Thymus (tissue), 11 donors: ENCODE data around the gene RGS13. TPM values are rescaled to one million over a fixed set of nuclear protein-coding genes. Genes with fewer than 3 reads are reported as not detected.
A peak's percentile ranks its signal among the peaks of the same experiment; 100 is the strongest.

Experiments used
- DNase-seq, 9 donors: peaks; one replicate each; pipeline ENCODE4 v3.0.0-alpha.2; 2013; ENCODE audit warnings: low spot score in 9 of 9, low read depth in 6 of 9, missing footprints in 1 of 9
- H3K27ac ChIP-seq, 2 donors: one replicate each; pipeline ENCODE4 v1.5.1; 2013; ENCODE audit warnings: control low read depth in 1 of 2, low read depth in 1 of 2, low read length in 1 of 2, mild to moderate bottlenecking in 1 of 2, moderate library complexity in 1 of 2
- H3K27me3 ChIP-seq, 2 donors: one replicate each; pipeline ENCODE4 v1.5.1; 2013; ENCODE audit warnings: low read length in 1 of 2; ENCODE audit not compliant: control insufficient read depth in 2 of 2, insufficient read depth in 1 of 2
- H3K36me3 ChIP-seq, 2 donors: one replicate each; pipeline ENCODE4 v1.5.1; 2013; ENCODE audit warnings: low read length in 1 of 2, mild to moderate bottlenecking in 1 of 2, moderate library complexity in 1 of 2; ENCODE audit not compliant: control insufficient read depth in 2 of 2, insufficient read depth in 2 of 2
- H3K4me1 ChIP-seq, 2 donors: one replicate each; pipeline ENCODE4 v1.5.1; 2013; ENCODE audit warnings: low read length in 2 of 2; ENCODE audit not compliant: control insufficient read depth in 2 of 2, insufficient read depth in 2 of 2
- H3K4me3 ChIP-seq, 2 donors: one replicate each; pipeline ENCODE4 v1.5.1; 2013; ENCODE audit warnings: low read length in 2 of 2, control low read depth in 1 of 2, mild to moderate bottlenecking in 1 of 2
- H3K9me3 ChIP-seq, 2 donors: one replicate each; pipeline ENCODE4 v1.5.1; 2013; ENCODE audit warnings: low read length in 1 of 2, mild to moderate bottlenecking in 1 of 2; ENCODE audit not compliant: control insufficient read depth in 2 of 2, insufficient read depth in 1 of 2
- WGBS: extraction: QIAGEN DNeasy Blood & Tissue Kit; methylation state at CpG from one replicate; pipeline ENCODE4 v1.1.7; 2013; 5-methylcytosine and 5-hydroxymethylcytosine counted together
- polyA plus RNA-seq: library from polyadenylated mRNA; stranded (reverse); fragments of 200-250 nt; gene quantifications from one replicate; pipeline ENCODE4 v1.2.3, GENCODE V29; 2013
- total RNA-seq: library from RNA; stranded (reverse); fragments of 120-200 nt; gene quantifications from one replicate; pipeline ENCODE4 v1.2.4, GENCODE V29; 2013
- donor health status: healthy.

RGS13 gene
- total and polyA plus RNA-seq, 2 donors = 0.28 to 1.1 TPM

DNA sequence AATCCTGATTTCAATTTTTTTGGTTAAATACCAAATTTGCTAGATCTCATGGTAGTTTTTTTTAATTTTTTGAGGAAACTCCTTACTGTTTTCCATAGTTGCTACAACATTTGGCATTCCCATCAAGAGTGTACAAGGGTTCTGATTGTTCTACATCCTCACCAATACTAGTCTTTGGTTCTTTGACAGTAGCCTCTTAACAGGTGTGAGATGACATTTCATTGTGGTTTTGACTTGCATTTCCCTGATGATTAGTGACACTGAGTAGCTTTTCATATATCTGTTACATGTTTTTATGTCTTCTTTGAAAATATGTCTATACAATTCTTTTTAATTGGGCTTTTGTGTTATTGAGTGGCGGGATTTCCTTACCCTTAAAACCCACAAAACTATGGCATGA lies 20.9 kb upstream of the RGS13 start:
- Histone ChIP-seq H3K9me3 (no peaks in the 10 kb centered on the region), H3K27me3 (no peaks in the 10 kb centered on the region)
- DNase-seq = no peak

DNA sequence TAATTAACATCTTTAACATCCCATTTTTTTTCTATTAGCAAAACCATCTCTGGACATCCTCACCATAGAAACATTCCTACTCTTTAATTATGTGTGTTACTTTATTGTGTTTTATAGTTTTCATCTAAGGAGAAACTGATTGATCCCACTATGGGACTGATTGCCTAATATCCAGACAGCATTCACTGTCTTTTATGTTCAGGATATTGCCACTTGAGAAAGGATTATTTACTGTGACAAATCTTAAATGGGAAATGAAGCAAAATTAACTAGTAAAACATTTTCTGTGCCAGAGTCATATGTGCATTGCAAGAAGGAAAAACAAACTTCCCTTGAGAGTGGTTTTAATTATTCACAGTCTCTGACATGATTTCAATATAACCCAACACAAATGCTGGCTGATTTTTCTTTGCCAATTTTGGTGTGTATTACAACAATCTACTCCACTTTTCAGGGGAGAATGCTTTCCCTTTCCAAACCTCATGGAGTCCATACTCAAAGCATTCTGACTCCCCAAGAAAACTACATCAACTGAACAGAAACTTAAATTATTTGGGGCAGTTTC lies 15.8 kb upstream of the RGS13 start:
- no peaks in the 10 kb centered on the region for H3K9me3 ChIP-seq
- no peak for DNase-seq

More for the DNA sequence above, 20.9 kb upstream of the RGS13 start:
- Histone ChIP-seq H3K27ac (no peak overlapping the region), H3K4me3 (no peak overlapping the region), H3K36me3 (no peaks in the 10 kb centered on the region), H3K4me1 (no peaks in the 10 kb centered on the region)
- WGBS = 48% methylated on average over 1 of the region's 1 CpG

DNA sequence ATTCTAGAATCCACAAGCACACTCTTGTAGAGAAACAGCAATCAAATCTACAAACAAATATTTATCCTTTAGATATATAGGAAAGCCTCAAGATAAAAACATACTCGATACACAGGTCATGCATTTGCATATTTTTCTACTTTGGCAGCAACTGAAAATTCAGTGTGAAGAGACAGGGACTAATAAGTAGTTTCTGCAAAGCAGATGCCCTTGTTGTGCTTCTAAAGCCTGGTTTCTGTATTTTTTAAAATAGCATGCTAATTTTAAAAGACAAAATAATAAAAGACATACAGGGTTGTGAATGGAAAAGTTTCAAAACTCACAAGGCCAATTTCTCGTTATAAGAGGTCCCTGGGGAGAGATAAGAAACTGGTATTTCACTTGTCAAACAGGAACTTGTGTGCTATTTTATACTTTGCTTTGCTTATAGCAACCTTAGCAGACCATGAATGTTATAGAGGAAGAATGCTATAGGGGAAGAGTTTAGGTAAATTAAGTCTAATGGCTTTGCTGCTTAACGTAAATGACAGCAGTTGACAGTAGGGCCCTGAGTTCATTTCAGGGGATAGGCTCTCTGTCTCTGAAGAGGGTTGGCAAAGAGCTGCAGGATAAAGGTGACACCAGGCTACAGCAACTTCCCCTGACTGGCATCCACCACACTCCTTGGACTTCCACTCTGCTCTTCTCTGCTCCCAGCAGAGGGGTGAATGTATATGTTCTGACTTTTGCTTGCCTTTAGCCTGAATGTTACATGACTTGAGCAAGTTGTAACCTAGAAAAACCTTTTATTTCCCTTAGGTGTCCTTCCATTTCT lies 9.4 kb upstream of the RGS13 start:
- no peak overlapping the region for H3K4me3 ChIP-seq
- no peaks in the 10 kb centered on the region for H3K9me3 ChIP-seq
- no peaks in the 10 kb centered on the region for H3K4me1 ChIP-seq
- 89% methylated on average over 3 of the region's 3 CpGs for WGBS
- no peaks in the 10 kb centered on the region for H3K36me3 ChIP-seq
- no peak for DNase-seq
- no peaks in the 10 kb centered on the region for H3K27me3 ChIP-seq
- H3K27ac ChIP-seq = no peak overlapping the region

More for the DNA sequence above, 15.8 kb upstream of the RGS13 start:
- Histone ChIP-seq H3K36me3 (no peaks in the 10 kb centered on the region), H3K4me1 (no peaks in the 10 kb centered on the region), H3K27ac (no peak overlapping the region), H3K27me3 (no peaks in the 10 kb centered on the region), H3K4me3 (no peak overlapping the region)

DNA sequence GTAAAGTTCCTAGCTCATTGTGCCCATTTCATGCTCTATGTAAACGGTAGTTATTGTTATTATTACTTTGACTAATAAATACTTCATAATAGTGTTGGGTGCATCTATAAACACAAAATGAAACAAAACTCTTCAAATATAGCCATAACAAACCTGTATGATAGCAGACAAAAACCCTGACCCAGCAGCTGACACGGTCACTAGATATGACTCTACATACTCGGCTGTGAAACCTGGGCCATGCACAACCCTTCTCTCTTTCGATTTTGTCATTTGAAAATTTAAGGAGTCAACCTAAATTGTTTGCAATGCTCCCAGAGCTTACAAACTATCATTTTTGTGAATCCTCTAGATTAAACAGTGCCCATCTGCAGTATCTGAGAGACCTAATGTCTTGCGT lies 8.0 kb upstream of the RGS13 start:
- WGBS = 97% methylated on average over 5 of the region's 5 CpGs
- Histone ChIP-seq H3K9me3 (no peaks in the 10 kb centered on the region), H3K36me3 (no peaks in the 10 kb centered on the region), H3K4me1 (no peaks in the 10 kb centered on the region), H3K27me3 (no peaks in the 10 kb centered on the region), H3K27ac (no peak overlapping the region), H3K4me3 (no peak overlapping the region)
- DNase-seq = no peak

DNA sequence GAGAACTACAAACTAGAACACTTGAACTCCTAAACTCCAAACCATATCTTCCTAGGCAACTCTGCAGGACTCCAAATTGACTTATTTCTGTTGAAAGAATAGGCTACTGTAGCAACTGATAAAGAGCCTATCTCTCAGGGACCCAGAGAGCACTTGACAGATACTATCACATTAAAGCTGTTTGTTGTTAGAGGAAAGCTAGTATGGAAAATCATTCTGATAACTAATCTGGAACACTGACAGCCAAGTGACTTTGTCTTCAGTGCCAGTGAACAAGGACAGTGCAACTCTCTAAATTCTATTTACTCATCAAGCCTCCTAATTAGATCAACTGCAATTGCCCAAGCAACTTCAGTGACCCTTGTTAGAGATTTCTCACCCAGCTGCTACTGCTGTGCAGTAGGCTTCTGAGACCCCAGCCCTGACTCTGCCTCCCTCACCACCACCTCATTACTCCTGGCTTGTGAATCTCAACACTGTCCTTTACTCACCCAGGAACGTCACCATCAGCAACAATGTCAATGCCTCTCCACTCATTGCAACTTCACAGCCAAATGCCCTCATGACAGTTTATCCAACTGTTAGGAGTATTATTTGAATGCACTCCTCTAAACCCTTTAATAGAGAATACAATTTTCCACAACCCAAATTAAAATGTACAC lies 7.4 kb upstream of the RGS13 start:
- DNase-seq = no peak
- no peaks in the 10 kb centered on the region for H3K36me3 ChIP-seq
- H3K4me1 ChIP-seq = no peaks in the 10 kb centered on the region
- no peak overlapping the region for H3K4me3 ChIP-seq
- H3K9me3 ChIP-seq = no peaks in the 10 kb centered on the region
- no peaks in the 10 kb centered on the region for H3K27me3 ChIP-seq
- 95% methylated on average over 1 of the region's 1 CpG for WGBS
- H3K27ac ChIP-seq = peak overlapping the region in 1 of 2 donors; percentile 8

DNA sequence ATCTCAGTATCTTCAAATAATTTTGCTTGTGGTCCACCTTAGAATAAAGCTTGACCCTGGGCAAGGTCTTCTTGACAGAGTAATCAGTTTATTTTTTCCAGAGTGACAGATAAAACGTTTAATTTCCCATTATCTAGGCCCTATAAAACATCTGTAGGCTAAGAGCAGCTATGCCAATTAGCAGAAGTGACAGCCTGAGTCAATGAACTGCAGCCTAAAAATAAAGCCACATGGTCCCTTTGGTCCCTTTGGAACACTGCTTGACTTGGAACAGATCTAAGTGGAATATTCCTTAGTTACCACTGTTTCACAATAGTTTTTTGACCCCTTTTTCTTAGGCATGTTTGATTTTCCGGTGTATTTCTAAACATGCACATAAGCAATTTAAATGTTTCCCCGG lies 6.3 kb upstream of the RGS13 start:
- H3K4me1 ChIP-seq = no peaks in the 10 kb centered on the region
- 91% methylated on average over 3 of the region's 3 CpGs for WGBS
- H3K36me3 ChIP-seq = no peaks in the 10 kb centered on the region
- no peak overlapping the region for H3K4me3 ChIP-seq
- DNase-seq = no peak
- no peak overlapping the region for H3K27ac ChIP-seq
- no peaks in the 10 kb centered on the region for H3K27me3 ChIP-seq
- no peaks in the 10 kb centered on the region for H3K9me3 ChIP-seq

DNA sequence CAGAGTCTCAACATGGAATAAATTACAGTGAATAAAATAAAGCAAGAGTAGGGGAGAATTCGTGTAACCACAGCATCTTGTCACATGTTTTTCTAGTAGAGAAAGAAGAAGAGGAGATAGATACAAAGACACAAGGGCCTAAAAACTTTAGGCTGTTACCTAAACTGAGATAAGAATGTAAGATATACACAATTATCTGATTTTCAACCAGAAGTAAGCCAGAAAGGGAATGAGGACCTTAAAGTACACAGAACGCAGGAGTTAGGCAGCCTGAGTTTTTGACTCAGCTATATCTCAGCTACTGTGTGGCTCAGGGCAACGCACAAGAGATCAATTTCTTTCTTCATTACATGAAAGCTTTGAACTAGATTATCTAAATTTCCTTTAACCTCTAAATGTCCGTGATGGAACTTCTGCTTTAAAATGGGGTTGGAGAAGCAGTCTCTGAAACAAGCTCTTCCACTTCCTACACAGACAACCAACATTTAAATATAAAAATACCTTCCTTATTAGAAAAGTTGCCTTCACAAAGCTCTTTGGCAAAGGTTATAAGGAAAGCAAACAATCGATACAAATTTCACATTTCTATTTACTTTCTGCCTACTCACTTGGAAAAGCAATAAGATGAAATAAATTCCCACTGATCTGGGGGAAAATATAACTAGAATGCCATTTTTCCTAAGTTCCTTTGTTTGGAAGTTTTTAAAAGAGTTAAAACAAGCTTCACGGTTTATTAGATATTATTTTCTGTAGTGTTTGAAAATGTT lies 5.2 kb upstream of the RGS13 start:
- Histone ChIP-seq H3K27me3 (no peaks in the 10 kb centered on the region), H3K9me3 (no peaks in the 10 kb centered on the region), H3K36me3 (no peaks in the 10 kb centered on the region), H3K27ac (no peak overlapping the region), H3K4me3 (no peak overlapping the region), H3K4me1 (no peaks in the 10 kb centered on the region)
- WGBS = 94% methylated on average over 6 of the region's 6 CpGs
- DNase-seq = no peak

DNA sequence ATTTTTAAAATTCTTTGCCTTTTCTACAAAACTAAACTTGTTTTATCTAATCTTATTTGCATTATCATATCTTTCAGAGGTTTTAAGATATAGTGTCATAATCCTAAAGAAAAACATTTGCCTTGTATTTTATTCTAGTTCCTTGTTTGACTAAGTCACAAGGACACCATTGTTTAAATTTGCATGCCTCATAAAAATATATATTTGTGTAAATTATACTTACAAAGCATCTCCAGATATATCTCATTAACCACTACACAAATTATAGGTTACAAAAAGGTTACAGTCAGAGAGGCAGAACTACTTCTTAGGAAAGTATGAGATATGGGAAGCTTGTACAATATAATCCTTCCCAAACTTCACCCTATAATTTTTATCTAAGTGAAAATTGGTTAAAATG lies 4.2 kb upstream of the RGS13 start:
- Histone ChIP-seq H3K4me1 (no peaks in the 10 kb centered on the region), H3K36me3 (no peaks in the 10 kb centered on the region), H3K27me3 (no peaks in the 10 kb centered on the region), H3K4me3 (no peak overlapping the region), H3K9me3 (no peaks in the 10 kb centered on the region), H3K27ac (no peak overlapping the region)
- DNase-seq = no peak

DNA sequence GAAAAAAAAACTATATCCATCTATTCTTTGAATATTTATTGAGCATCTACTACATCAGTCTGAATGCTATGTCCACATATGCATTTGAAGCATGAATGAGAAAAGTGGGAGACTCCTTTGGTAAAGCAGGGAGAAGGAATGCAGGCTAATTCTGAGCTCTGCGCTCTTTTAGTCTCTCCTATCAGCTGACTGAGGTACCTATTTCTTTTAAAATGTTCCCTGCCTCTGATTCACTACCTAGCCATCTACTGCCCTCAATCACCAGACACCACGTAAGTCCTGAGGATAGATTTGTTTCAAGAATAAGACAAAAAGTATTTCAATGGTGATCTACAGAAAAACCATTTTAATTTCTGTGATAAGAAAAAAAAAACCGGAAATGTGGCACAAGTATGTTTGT lies 3.8 kb upstream of the RGS13 start:
- no peak for DNase-seq
- Histone ChIP-seq H3K4me3 (no peak overlapping the region), H3K4me1 (no peaks in the 10 kb centered on the region), H3K9me3 (no peaks in the 10 kb centered on the region), H3K36me3 (no peaks in the 10 kb centered on the region), H3K27me3 (no peaks in the 10 kb centered on the region), H3K27ac (no peak overlapping the region)
- WGBS = 95% methylated on average over 3 of the region's 3 CpGs
